Right lobe of liver (tissue), 4 donors: ENCODE measurements around the gene RORC.

Source experiments
- POLR2A ChIP-seq: fragments of 450-650 bp; IDR thresholded peaks from one replicate; pipeline ENCODE4 v1.6.1; 2017; ENCODE audit warnings: antibody characterized with exemption, mild to moderate bottlenecking
- TF ChIP-seq, protein P1 (sequence below), 4 donors: fragments of 200-600 bp in 3 of 4; fragments of 450-650 bp in 1 of 4; IDR thresholded peaks; one replicate each; pipeline versions ENCODE4 v1.5.1 to v1.8.0; 2016 to 2022; ENCODE audit warnings: antibody characterized with exemption in 4 of 4, mild to moderate bottlenecking in 2 of 4
- donor health status: DM: no; HTN: no; CAD: no.
- donor health status: DM: no; HTN: no; CAD: no.
- donor health status: DM: no; HTN: yes; CAD: no.

- TF ChIP-seq, protein P1, sequence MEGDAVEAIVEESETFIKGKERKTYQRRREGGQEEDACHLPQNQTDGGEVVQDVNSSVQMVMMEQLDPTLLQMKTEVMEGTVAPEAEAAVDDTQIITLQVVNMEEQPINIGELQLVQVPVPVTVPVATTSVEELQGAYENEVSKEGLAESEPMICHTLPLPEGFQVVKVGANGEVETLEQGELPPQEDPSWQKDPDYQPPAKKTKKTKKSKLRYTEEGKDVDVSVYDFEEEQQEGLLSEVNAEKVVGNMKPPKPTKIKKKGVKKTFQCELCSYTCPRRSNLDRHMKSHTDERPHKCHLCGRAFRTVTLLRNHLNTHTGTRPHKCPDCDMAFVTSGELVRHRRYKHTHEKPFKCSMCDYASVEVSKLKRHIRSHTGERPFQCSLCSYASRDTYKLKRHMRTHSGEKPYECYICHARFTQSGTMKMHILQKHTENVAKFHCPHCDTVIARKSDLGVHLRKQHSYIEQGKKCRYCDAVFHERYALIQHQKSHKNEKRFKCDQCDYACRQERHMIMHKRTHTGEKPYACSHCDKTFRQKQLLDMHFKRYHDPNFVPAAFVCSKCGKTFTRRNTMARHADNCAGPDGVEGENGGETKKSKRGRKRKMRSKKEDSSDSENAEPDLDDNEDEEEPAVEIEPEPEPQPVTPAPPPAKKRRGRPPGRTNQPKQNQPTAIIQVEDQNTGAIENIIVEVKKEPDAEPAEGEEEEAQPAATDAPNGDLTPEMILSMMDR (IDR thresholded peaks at IDR 0.05): no peak
- no peak for TF ChIP-seq POLR2A
These were observed 8.4 kb downstream of the RORC start for GRCh38 chr1:151823175-151823574.
